GM12873 (cell line): Measurements from ENCODE around the gene JAKMIP1.

ENCODE experiments used
- CTCF ChIP-seq: IDR thresholded peaks from 2 replicates; pipeline ENCODE4 v1.5.1; 2012; ENCODE audit warnings: low read depth, mild to moderate bottlenecking, moderate library complexity, low read length, control low read depth; ENCODE audit not compliant: insufficient read depth; ENCODE audit errors: missing control alignments

The JAKMIP1 gene

GRCh38 chr4:6059375-6059805, 141.0 kb downstream of the JAKMIP1 start:
- TF ChIP-seq CTCF, result no peak

GRCh38 chr4:6058531-6059374, 141.6 kb downstream of the JAKMIP1 start:
- TF ChIP-seq CTCF, result no peak

- no peak for TF ChIP-seq CTCF
These were observed 143.2 kb downstream of the JAKMIP1 start for GRCh38 chr4:6056976-6057766.

GRCh38 chr4:6055436-6055835, 144.9 kb downstream of the JAKMIP1 start:
- TF ChIP-seq CTCF, result no peak

- no peak for TF ChIP-seq CTCF
These were observed 145.3 kb downstream of the JAKMIP1 start for GRCh38 chr4:6055030-6055429.

GRCh38 chr4:6054162-6054922, 146.0 kb downstream of the JAKMIP1 start:
- TF ChIP-seq CTCF, result no peak
